CD4-positive, alpha-beta T cell treated with Interleukin-10 for 1 hour (primary cell): ENCODE measurements around the gene ABCA7.
A peak's percentile ranks its signal among the peaks of the same experiment; 100 is the strongest.

Source experiments
- DNase-seq: peaks from one replicate; pipeline ENCODE4 v3.0.0-alpha.2; 2020

The ABCA7 gene

GRCh38 chr19:1061987-1062386 is 22.1 kb downstream of the ABCA7 start:
- DNase-seq, result no peak

- DNase-seq, result no peak
These were observed 22.6 kb downstream of the ABCA7 start for GRCh38 chr19:1062387-1063029.

GRCh38 chr19:1063030-1063908 is 23.4 kb downstream of the ABCA7 start:
- DNase-seq, result peak; percentile 79

DNA sequence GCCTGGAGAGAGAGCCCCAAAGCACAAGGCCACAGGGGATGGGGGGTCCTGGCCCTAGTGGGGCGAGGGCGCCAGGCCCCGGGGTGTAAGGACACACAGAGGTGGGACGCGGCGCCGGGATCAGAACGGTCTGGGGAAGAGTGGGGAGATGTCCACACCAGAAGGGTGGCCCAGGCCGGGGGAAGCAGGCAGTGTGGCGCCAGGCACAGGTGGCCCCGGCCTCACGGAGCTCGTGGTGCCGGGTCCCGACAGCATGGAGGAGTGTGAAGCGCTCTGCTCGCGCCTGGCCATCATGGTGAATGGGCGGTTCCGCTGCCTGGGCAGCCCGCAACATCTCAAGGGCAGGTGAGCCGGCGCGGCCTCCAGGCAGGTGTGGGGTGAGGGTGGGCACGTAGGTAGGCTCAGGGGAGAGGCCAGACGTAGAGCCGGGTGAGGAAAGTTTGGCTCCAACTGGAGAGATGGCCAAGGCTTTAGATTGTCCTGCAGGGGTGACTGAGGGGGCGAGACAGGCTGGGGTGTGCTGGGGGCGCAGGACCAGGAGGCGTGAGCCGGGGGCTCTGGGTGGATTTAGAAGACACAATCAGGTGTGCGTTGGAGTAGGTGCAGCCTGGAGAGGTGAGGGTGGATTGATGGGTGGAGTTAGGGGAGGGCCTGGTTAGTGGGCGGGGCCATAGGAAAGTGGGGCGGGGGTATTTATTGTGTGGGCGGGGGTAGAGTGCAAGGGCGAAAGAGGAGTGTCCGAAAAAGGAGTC is 24.2 kb downstream of the ABCA7 start:
- no peak for DNase-seq

DNA sequence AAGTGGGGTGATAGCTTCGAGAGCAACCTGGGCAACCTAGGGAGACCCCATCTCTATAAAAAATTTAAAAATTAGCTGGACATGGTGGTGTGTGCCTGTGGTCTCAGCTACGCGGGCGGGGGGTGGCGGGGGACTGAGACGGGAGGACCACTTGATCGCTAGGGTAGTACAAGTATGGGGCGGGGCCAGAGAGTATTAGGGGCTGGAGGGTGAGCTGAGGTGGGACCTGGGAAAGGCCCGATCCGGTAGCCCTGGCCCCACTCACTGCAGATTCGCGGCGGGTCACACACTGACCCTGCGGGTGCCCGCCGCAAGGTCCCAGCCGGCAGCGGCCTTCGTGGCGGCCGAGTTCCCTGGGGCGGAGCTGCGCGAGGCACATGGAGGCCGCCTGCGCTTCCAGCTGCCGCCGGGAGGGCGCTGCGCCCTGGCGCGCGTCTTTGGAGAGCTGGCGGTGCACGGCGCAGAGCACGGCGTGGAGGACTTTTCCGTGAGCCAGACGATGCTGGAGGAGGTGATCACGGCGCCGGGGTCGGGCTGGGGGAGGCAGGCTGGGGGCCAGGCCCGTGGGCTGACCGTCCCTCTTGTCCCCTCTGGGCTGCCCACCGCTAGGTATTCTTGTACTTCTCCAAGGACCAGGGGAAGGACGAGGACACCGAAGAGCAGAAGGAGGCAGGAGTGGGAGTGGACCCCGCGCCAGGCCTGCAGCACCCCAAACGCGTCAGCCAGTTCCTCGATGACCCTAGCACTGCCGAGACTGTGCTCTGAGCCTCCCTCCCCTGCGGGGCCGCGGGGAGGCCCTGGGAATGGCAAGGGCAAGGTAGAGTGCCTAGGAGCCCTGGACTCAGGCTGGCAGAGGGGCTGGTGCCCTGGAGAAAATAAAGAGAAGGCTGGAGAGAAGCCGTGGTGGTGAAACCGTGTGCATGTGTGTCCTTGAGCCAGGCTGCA is 25.0 kb downstream of the ABCA7 start:
- peak; percentile 77 for DNase-seq

- no peak for DNase-seq
These were observed 25.8 kb downstream of the ABCA7 start for GRCh38 chr19:1065606-1066109.

DNA sequence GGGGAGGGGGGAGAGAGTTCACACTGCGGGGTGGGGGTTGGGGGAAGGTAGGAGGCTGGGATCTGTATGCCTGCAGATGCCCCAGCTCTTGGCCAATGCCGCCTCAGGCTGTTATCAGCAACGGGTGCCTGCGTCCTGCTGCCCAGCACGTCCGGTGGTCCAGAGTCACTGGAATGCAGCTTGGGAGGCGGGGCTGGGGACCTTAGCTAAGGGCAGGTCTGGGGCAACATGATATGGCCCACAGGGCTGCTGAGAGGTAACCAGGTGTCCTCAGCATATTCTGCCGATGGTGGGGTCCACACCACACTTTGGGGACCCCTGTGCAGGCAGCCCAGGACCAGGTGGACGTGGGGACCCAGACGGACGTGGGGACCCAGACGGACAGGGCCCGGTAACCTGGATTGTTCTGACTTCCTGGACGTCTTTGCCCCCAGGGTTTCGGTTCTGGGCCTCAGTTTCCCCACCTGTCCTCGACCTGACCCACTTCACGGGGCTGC is 26.4 kb downstream of the ABCA7 start:
- no peak for DNase-seq

DNA sequence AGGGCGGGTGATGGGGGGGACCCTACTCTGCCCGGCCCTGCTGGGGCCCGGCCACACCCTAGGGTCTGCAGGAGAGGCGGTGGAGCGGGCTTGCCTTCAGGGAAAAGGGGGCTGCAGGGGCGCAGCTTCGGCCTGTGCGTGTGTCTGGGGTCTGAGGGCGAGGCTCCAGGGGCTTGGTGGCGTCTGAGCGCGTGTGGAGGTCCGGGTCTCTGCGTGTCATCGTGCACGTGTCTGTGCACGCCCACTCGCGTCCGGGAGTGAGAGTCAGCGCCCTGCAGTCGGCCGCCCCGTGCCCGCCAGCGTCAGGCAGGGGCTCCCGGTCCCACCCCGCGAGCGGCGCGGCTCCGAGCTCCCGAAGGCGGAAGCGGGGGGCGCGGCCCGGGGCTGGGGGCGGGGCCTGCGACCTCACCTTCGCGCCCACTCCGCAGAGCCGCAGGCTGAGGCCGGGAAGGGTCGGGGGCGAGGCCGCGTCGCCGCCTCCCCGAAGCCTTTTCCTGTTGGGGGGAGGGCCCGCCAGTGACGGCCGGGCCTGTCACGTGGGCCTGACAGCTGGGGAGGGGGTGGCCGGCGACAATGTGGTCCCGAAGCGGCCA is 26.9 kb downstream of the ABCA7 start, which contains the start of gene ARHGAP45:
Gene ARHGAP45 (plus strand): TSS at position 420 of the 593 bp plus-strand sequence. CDS start 239 bp downstream, outside the sequence.
- peak; percentile 89 for DNase-seq

DNA sequence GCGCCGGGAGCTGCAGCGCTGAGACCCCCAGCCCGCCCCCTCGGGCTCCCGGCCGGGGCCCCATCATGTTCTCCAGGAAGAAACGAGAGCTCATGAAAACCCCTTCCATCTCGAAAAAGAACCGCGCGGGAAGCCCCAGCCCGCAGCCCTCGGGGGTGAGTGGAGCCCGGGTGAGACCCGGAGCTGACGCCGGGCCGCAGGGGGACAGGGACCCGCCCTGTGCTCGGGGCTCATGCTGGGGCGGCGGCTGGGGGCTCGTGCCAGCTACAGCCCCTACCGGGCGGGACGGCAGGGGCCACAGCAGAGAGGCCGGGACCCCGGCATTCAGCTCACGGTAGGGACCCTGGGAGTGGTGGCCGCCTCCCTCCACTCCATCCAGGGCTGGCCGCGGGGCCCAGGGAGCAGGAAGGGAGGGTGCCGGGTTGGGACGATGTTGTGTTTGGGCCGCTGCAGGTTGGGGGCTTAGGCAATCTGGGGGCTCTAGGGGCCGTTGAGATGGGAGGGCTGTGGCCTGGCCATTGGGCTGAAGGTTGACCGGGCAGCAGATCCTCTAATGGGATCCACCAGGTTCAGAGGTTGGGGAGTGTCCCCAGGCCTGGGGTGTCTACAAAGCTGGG is 27.5 kb downstream of the ABCA7 start:
- peak; percentile 83 for DNase-seq

DNA sequence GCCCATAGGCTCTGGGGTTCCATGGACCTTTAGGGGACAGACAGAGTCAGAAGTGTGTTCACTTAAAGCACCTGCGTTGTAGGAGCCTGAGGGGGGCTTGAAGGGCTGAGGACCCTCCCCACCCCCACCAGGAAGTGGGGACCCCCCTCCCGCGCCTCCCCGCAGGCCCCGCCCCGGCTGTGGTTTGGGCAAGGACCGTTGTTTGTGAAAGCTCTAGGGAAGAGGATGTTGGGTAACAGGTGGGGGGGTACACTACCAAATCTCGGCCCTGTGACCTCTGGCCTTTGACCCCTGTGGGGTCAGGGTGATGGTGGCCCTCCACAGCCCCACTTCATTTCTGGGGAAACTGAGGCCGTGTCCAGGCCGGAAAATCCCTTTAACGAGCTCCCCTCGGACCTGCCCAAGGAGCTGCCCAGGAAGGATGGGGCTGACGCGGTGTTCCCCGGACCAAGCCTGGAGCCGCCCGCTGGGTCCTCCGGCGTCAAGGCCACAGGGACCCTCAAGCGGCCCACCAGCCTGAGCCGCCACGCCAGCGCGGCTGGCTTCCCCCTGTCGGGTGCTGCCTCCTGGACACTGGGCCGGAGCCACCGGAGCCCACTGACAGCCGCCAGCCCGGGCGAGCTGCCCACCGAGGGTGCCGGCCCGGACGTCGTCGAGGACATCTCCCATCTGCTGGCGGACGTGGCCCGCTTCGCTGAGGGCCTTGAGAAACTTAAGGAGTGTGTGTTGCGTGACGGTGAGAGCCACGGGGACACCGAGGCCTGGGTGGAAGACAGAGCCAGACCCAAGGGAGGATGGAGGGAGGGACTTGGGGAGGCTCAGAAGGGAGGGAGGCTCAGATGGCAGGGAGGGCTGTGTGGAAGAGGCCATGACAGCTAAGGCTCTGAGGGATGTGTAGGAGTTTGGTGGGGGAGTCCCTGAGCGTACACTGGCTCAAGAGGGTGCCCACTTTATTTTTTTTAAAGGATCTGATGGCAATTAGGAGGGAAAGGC is 28.4 kb downstream of the ABCA7 start:
- DNase-seq, result peak; percentile 83

DNA sequence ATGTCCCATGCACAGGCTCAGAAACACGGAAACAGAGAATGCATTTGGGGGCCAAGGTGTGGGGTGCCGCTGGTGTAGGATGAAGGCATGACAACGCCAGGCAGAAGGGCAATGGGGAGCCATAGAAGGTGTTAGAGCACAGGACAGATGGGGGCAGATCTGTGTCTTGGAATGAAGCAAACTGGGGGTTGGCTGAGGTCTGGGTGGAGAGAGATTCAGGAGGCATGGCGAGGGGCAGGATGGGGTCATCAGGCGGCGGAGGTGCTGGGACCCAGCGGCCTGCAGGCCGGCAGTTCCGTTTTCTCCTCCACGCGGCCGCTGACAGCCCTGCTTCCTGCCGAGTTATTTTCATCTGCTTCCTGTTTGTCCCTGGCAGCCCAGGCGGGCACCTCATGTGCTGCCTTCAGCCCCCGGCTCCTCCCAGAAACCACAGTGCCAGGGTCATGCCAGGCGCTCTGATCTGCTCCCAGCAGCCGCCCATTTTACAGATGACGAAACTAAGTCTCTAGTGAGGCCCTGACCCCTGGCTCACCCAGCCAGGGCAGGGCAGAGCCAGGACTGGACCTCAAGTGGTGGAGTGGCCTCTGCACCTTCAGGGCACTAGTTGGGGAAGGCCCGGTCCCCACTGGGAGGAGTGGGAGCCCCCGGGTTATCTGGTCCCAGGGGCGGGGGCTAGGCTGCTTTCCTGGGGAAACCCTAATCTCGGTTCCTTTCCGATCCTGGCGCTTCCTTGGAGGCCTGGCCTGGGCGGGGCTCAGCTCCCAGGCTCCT is 29.3 kb downstream of the ABCA7 start:
- DNase-seq, result peak; percentile 85

DNA sequence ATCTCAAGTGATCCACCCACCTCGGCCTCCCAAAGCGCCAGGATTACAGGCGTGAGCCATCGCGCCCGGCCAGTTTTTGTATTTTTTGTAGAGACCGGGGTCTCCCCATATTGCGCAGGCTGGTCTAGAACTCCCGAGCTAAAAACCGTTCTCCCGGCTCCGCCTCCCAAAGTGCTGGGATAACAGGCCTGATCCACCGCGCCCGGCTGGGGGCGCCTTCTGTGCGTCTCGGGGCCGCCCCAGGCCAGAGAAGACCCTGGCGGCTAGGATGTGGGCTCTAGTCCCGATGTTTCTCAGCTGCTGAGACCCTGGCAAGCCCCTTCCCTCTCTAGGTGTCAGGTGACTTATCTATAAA is 30.6 kb downstream of the ABCA7 start:
- DNase-seq, result no peak

DNA sequence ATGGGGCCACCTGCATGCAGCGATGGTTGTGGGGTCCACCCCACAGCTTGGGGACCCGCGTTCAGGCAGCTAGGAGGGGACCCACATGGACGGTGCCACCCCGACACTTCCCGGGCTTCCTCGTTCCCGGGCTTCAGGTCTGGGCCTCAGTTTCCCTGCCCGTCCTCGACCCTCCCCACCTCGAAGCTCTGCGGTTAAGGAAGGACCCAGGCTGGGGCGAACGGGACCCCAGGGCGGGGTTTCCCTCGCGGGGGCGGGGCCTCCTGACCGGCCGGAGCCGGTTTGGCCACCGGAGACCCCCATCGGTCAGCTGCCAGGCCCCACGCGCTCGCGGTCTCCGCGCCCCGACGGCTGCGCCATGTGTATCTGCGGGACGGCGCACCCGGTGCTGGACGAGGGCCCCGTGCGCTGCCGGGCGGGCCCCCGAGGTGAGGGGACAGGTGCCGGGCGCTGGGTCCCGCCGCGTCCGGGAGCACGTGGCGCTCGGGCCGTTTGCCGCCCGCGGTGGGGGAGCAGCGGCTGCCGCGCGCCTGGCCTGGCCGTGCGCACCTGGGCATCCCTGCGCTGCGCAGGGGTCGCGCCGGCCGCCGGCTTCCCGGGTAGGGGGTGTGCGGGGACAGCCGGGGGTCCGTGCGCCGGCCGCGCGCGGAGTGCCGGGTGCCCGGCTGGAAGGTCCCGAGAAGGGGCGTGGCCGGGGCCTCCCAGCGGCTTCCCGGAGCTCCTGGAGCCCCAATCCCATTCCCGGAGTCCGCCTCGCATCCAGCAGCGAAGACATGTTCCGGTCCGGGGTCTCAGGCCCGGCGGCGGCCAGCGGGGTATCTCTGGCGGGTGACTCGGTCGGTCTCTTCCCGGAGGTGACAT is 31.3 kb downstream of the ABCA7 start:
- no peak for DNase-seq

GRCh38 chr19:1072371-1073015 is 32.6 kb downstream of the ABCA7 start:
- no peak for DNase-seq

DNA sequence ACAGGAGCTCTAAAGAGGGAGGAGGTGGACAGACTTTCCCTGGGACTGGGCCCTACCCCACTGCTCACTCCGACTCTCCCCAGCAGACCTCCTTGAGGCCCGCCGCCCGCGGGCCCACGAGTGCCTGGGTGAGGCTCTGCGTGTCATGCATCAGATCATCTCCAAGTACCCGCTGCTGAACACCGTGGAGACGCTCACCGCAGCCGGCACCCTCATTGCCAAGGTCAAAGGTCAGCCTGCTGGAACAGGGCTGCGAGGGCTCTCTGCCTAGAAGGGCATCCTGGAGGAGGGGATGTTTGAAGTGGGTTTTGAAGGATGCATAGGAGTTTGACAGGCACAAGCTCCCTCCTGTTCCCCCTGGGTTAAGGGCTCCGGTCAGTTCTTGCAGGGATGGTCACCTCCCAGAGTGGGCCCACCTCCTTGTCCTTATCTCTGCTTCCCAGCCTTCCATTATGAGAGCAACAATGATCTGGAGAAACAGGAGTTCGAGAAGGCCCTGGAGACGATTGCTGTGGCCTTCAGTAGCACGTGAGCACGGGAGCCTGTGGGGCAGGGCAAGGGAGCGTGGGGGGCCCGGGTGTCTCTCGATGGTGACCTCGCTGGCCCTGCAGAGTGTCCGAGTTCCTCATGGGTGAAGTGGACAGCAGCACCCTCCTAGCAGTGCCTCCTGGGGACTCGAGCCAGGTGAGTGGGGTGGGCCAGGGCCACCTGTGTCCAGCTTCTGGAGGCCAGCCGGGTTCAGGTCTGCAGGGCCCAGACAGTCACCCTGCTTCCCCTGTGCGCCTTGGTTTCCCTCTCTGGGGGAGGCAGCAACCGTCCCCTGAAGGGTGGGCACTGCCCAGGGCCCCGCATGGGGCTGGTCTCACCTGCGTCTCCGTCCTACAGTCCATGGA is 33.4 kb downstream of the ABCA7 start:
- DNase-seq, result no peak

DNA sequence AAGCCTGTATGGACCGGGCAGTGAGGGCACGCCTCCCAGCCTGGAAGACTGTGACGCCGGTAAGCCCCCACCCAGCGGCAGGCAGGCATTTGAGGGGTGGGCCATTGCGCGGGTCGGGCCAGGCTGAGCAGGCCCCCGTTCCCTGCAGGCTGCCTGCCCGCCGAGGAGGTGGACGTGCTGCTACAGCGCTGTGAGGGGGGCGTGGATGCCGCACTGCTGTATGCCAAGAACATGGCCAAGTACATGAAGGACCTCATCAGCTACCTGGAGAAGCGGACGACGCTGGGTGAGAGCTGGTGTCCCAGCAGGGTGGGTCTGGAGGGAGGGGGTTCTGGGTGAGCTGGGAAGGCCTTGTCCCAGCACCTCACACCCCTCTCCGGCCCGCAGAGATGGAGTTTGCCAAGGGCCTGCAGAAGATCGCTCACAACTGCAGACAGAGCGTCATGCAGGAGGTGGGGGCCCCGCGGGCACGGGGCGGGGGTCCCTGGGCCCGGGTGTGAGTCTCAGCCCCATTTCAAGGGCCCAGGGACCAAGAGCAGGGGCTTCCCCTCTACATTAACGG is 34.1 kb downstream of the ABCA7 start:
- no peak for DNase-seq
